Smooth muscle cell (in vitro differentiated cells): ENCODE measurements around the gene CMAS. TPM values are rescaled to one million over a fixed set of nuclear protein-coding genes. Genes with fewer than 3 reads are reported as not detected.
"Not testable (repeated sequence)": the region's sequence is repeated elsewhere in the genome, so short reads cannot be mapped to it uniquely, and the experiment has no call there.

Source experiments
- DNase-seq: peaks from one replicate; lab custom pipeline; 2025; ENCODE audit not compliant: unreplicated experiment; lab: John Stamatoyannopoulos, UW
- H2AFZ ChIP-seq: fragments of 200-600 bp; sonication (generic); 2 replicates; pipeline ENCODE4 v1.6.0; 2016; ENCODE audit warnings: antibody characterized with exemption, low read depth, mild to moderate bottlenecking
- H3F3A ChIP-seq: fragments of 200-600 bp; sonication (generic); 2 replicates; pipeline ENCODE4 v1.6.0; 2017; ENCODE audit warnings: antibody characterized with exemption, low read depth
- H3K27ac ChIP-seq: fragments of 200-600 bp; sonication (generic); 2 replicates; pipeline ENCODE4 v1.5.1; 2016; ENCODE audit warnings: low read depth, mild to moderate bottlenecking
- H3K27me3 ChIP-seq: fragments of 200-600 bp; sonication (generic); 2 replicates; pipeline ENCODE4 v1.6.1; 2016; ENCODE audit warnings: low read depth, mild to moderate bottlenecking
- H3K36me3 ChIP-seq: fragments of 200-600 bp; sonication (generic); 2 replicates; pipeline ENCODE4 v1.5.1; 2016; ENCODE audit warnings: low read depth
- H3K4me1 ChIP-seq: fragments of 200-600 bp; sonication (generic); 2 replicates; pipeline ENCODE4 v1.5.1; 2016; ENCODE audit warnings: low read depth
- H3K4me2 ChIP-seq: fragments of 200-600 bp; sonication (generic); 2 replicates; pipeline ENCODE4 v1.6.0; 2016; ENCODE audit warnings: mild to moderate bottlenecking
- H3K4me3 ChIP-seq: fragments of 200-600 bp; sonication (generic); 2 replicates; pipeline ENCODE4 v1.5.1; 2016; ENCODE audit warnings: mild to moderate bottlenecking
- H3K79me2 ChIP-seq: fragments of 200-600 bp; sonication (generic); 2 replicates; pipeline ENCODE4 v1.6.0; 2016; ENCODE audit warnings: low read depth, mild to moderate bottlenecking
- H3K9ac ChIP-seq: fragments of 200-600 bp; sonication (generic); 2 replicates; pipeline ENCODE4 v1.6.0; 2016; ENCODE audit warnings: low read depth
- H3K9me3 ChIP-seq: fragments of 200-600 bp; sonication (generic); replicated peaks from 2 replicates; pipeline ENCODE4 v1.5.1; 2016; ENCODE audit warnings: low read depth
- H4K20me1 ChIP-seq: fragments of 200-600 bp; sonication (generic); 2 replicates; pipeline ENCODE4 v1.6.0; 2016; ENCODE audit warnings: low read depth
- CTCF ChIP-seq: fragments of 200-600 bp; sonication (generic); IDR thresholded peaks from 2 replicates; pipeline ENCODE4 v1.5.1; 2017; ENCODE audit warnings: borderline replicate concordance, mild to moderate bottlenecking, antibody characterized with exemption; ENCODE audit not compliant: insufficient read depth, poor library complexity, severe bottlenecking
- WGBS: methylation state at CpG from one replicate; pipeline ENCODE4 v1.1.7; 2016; ENCODE audit warnings: low lambda C conversion rate; 5-methylcytosine and 5-hydroxymethylcytosine counted together
- polyA plus RNA-seq: library from polyadenylated mRNA; unstranded; fragments of >200 nt; fragmentation: Nextera tagmentation; extraction: Ambion mirVana; gene quantifications from 2 replicates; pipeline ENCODE4 v1.2.1, GENCODE V29; 2016
- total RNA-seq: library from RNA; depleted of rRNA; stranded (reverse); fragments of >200 nt; gene quantifications from 2 replicates; pipeline ENCODE4 v1.2.3, GENCODE V29; 2014

The CMAS gene
- total and polyA plus RNA-seq, 2 experiments from 2014 or later: 33.8 to 48.9 TPM

GRCh38 chr12:22018860-22019259 is 27.2 kb upstream of the CMAS start:
- Histone ChIP-seq H3K27me3 (no peaks in the 10 kb centered on the region), H3K79me2 (no peaks in the 10 kb centered on the region), H3K36me3 (no peaks in the 10 kb centered on the region), H3K4me2 (no peak overlapping the region), H4K20me1 (no peaks in the 10 kb centered on the region), H3K27ac (no peak overlapping the region), H3K9me3 (no peaks in the 10 kb centered on the region), H3K9ac (no peak overlapping the region), H3K4me1 (no peaks in the 10 kb centered on the region), H3K4me3 (no peak overlapping the region), H3F3A (no peaks in the 10 kb centered on the region), H2AFZ (no peak overlapping the region)
- WGBS: 80% methylated on average over 6 of the region's 6 CpGs
- TF ChIP-seq CTCF: peak; percentile 48
- no peak for DNase-seq

GRCh38 chr12:22023489-22023888 is 22.5 kb upstream of the CMAS start:
- not testable (repeated sequence) for H4K20me1 ChIP-seq, H3K4me1 ChIP-seq, H3K79me2 ChIP-seq, H3K36me3 ChIP-seq, H3K9me3 ChIP-seq, H3F3A ChIP-seq, H3K9ac ChIP-seq, H3K4me3 ChIP-seq, H3K27me3 ChIP-seq, DNase-seq, H2AFZ ChIP-seq, H3K4me2 ChIP-seq, H3K27ac ChIP-seq

GRCh38 chr12:22029491-22029890 is 16.5 kb upstream of the CMAS start:
- no peak overlapping the region for H3K27ac ChIP-seq
- H3K9ac ChIP-seq: no peak overlapping the region
- WGBS: 80% methylated on average over 2 of the region's 2 CpGs
- no peak overlapping the region for H3K4me3 ChIP-seq
- no peaks in the 10 kb centered on the region for H3F3A ChIP-seq
- H3K9me3 ChIP-seq: no peaks in the 10 kb centered on the region
- no peak for TF ChIP-seq CTCF
- H3K79me2 ChIP-seq: no peaks in the 10 kb centered on the region
- no peaks in the 10 kb centered on the region for H3K27me3 ChIP-seq
- no peaks in the 10 kb centered on the region for H4K20me1 ChIP-seq
- H3K4me2 ChIP-seq: no peak overlapping the region
- no peak for DNase-seq
- no peak overlapping the region for H2AFZ ChIP-seq
- no peaks in the 10 kb centered on the region for H3K4me1 ChIP-seq
- H3K36me3 ChIP-seq: no peaks in the 10 kb centered on the region

GRCh38 chr12:22029991-22030390 is 16.0 kb upstream of the CMAS start:
- Histone ChIP-seq H3K4me1 (no peaks in the 10 kb centered on the region), H3K27me3 (no peaks in the 10 kb centered on the region), H3K79me2 (no peaks in the 10 kb centered on the region), H3K4me2 (no peak overlapping the region), H3K9me3 (no peaks in the 10 kb centered on the region), H3K36me3 (no peaks in the 10 kb centered on the region), H3K4me3 (no peak overlapping the region), H3K27ac (no peak overlapping the region), H3K9ac (no peak overlapping the region), H2AFZ (no peak overlapping the region), H4K20me1 (no peaks in the 10 kb centered on the region), H3F3A (no peaks in the 10 kb centered on the region)
- 93% methylated on average over 1 of the region's 1 CpG for whole genome bisulfite sequencing
- no peak for DNase-seq
- no peak for TF ChIP-seq CTCF
